T47D (cell line): ENCODE measurements around the gene MBOAT2.

Experiments used
- DNase-seq, 2 experiments: peaks; one replicate each; pipeline versions ENCODE4 v3.0.0 to v3.0.0-alpha.2; 2011 to 2012; ENCODE audit warnings: low read depth in 1 of 2, low spot score in 1 of 2
- JUND ChIP-seq: IDR thresholded peaks from 2 replicates; pipeline ENCODE4 v1.6.1; 2012; ENCODE audit warnings: low read depth
- in situ Hi-C: cut with HindIII; loops from 2 replicates; pipeline ENCODE4 v1.10.0; 2016; ENCODE audit warnings: low sequenced_read_pairs, low pct_unique_long_range_greater_than_20kb

Gene MBOAT2

GRCh38 chr2:9006368-9006767 is 2.9 kb upstream of the MBOAT2 start:
- in situ Hi-C loops: no loop called here
- DNase-seq: no peak
- no peak for TF ChIP-seq JUND

- DNase-seq: peak in 1 of 2 experiments; percentile 35
- TF ChIP-seq JUND: 0 out of 2 replicates have a peak, but pooled peaks have one; percentile 11
- in situ Hi-C loops: no loop called here
Observed at GRCh38 chr2:9004338-9005204, 1.1 kb upstream of the MBOAT2 start.

- in situ Hi-C loops: no loop called here
- no peak for DNase-seq
- no peak for TF ChIP-seq JUND
Observed at GRCh38 chr2:9003366-9003615, 193 bp downstream of the MBOAT2 start.

GRCh38 chr2:9002637-9003365 is 683 bp downstream of the MBOAT2 start:
- in situ Hi-C loops: no loop called here
- no peak for TF ChIP-seq JUND
- DNase-seq: peak in 1 of 2 experiments; percentile 30

GRCh38 chr2:9002313-9002636 is 1.2 kb downstream of the MBOAT2 start:
- DNase-seq: no peak
- in situ Hi-C loops: no loop called here
- no peak for TF ChIP-seq JUND

GRCh38 chr2:9001778-9002177 is 1.7 kb downstream of the MBOAT2 start:
- DNase-seq: no peak
- in situ Hi-C loops: no loop called here
- TF ChIP-seq JUND: no peak

GRCh38 chr2:9001229-9001628 is 2.3 kb downstream of the MBOAT2 start:
- in situ Hi-C loops: no loop called here
- DNase-seq: peak in 1 of 2 experiments; percentile 62
- TF ChIP-seq JUND: no peak

- no peak for DNase-seq
- TF ChIP-seq JUND: no peak
- in situ Hi-C loops: no loop called here
Observed at GRCh38 chr2:9000442-9000841, 3.0 kb downstream of the MBOAT2 start.

GRCh38 chr2:8999797-9000196 is 3.7 kb downstream of the MBOAT2 start:
- peak in 1 of 2 experiments; percentile 28 for DNase-seq
- no peak for TF ChIP-seq JUND
- in situ Hi-C loops: no loop called here

- TF ChIP-seq JUND: no peak
- in situ Hi-C loops: no loop called here
- no peak for DNase-seq
Observed at GRCh38 chr2:8999102-8999446, 4.4 kb downstream of the MBOAT2 start.

- in situ Hi-C loops: no loop called here
- no peak for DNase-seq
- no peak for TF ChIP-seq JUND
Observed at GRCh38 chr2:8998418-8999101, 4.9 kb downstream of the MBOAT2 start.

- no peak for DNase-seq
- TF ChIP-seq JUND: no peak
- in situ Hi-C loops: no loop called here
Observed at GRCh38 chr2:8997631-8998030, 5.9 kb downstream of the MBOAT2 start.

GRCh38 chr2:8997108-8997507 is 6.4 kb downstream of the MBOAT2 start:
- DNase-seq: no peak
- in situ Hi-C loops: no loop called here
- no peak for TF ChIP-seq JUND

GRCh38 chr2:8996006-8996405 is 7.5 kb downstream of the MBOAT2 start:
- no peak for TF ChIP-seq JUND
- DNase-seq: no peak
- in situ Hi-C loops: no loop called here
